GM12878 (cell line): Measurements from ENCODE around the gene CDK2. TPM values are rescaled to one million over a fixed set of nuclear protein-coding genes. Genes with fewer than 3 reads are reported as not detected.

Experiments
- ATAC-seq: fragments of 200-7000 bp; cut with Tn5 transposase; 3 replicates; pipeline ENCODE4 v1.9.1; 2020; ENCODE audit warnings: mild to moderate bottlenecking, moderate library complexity
- BruUV-seq: library from RNA; stranded (reverse); fragments of 400-500 nt; replicated peaks from 2 replicates; lab custom pipeline; 2021; lab: Mats Ljungman, UMichigan
- CTCF ChIA-PET: fragments of 300-600 bp; sonication (Branson Sonifier 250); formaldehyde crosslinking; extraction: SDS; loops from one replicate; lab custom pipeline; 2021; ENCODE audit warnings: inconsistent platforms; lab: Yijun Ruan, JAX
- POLR2A ChIA-PET: fragments of 350-600 bp; formaldehyde crosslinking; extraction: SDS; loops from one replicate; lab custom pipeline; 2021; ENCODE audit warnings: inconsistent platforms; lab: Charles Lee
- RAD21 ChIA-PET: fragments of 300-600 bp; sonication (Branson Sonifier 250); formaldehyde crosslinking; loops from one replicate; lab custom pipeline; 2023; ENCODE audit warnings: antibody characterized with exemption; ENCODE audit not compliant: unreplicated experiment; lab: Charles Lee
- SMC1A ChIA-PET: fragments of 300-600 bp; sonication (Branson Sonifier 250); formaldehyde crosslinking; loops from one replicate; lab custom pipeline; 2023; ENCODE audit not compliant: unreplicated experiment, uncharacterized antibody; lab: Charles Lee
- DNase-seq: peaks from one replicate; pipeline ENCODE4 v3.0.0-alpha.2; 2011; ENCODE audit warnings: low read depth, low spot score
- FAIRE-seq: peaks from 3 replicates; lab custom pipeline; 2011; peaks lifted over from hg19 to GRCh38; lab: Jason Lieb, UNC
- H2AFZ ChIP-seq: 2 replicates; pipeline ENCODE4 v1.6.0; 2011; ENCODE audit warnings: low read depth, low read length, control low read depth; ENCODE audit not compliant: control insufficient read depth
- H3K27ac ChIP-seq: 2 replicates; pipeline ENCODE4 v1.5.1; 2011; ENCODE audit warnings: control low read depth; ENCODE audit not compliant: control insufficient read depth, insufficient read depth
- H3K27me3 ChIP-seq, 2 experiments: replicated peaks in 1 of 2; 2 replicates each; pipeline versions ENCODE4 v1.6.0 to v1.6.1; 2011; ENCODE audit warnings: low read length in 1 of 2; ENCODE audit not compliant: control insufficient read depth in 2 of 2, insufficient read depth in 2 of 2
- H3K36me3 ChIP-seq, 2 experiments: 2 replicates each; pipeline ENCODE4 v1.5.1; 2011; ENCODE audit warnings: low read length in 1 of 2; ENCODE audit not compliant: control insufficient read depth in 2 of 2, insufficient read depth in 2 of 2
- H3K4me1 ChIP-seq: 2 replicates; pipeline ENCODE4 v1.6.1; 2011; ENCODE audit warnings: mild to moderate bottlenecking, low read length, moderate library complexity, mixed read lengths; ENCODE audit not compliant: control insufficient read depth, insufficient read depth
- H3K4me2 ChIP-seq: 2 replicates; pipeline ENCODE4 v1.6.0; 2011; ENCODE audit warnings: control low read depth; ENCODE audit not compliant: control insufficient read depth, insufficient read depth
- H3K4me3 ChIP-seq: fragments of 200-600 bp; sonication (generic); 2 replicates; pipeline ENCODE4 v1.5.1; 2016
- H3K79me2 ChIP-seq: 2 replicates; pipeline ENCODE4 v1.6.0; 2011; ENCODE audit warnings: low read length; ENCODE audit not compliant: control insufficient read depth, insufficient read depth
- H3K9ac ChIP-seq: 2 replicates; pipeline ENCODE4 v1.8.0; 2011; ENCODE audit warnings: low read length, control low read depth, mixed read lengths; ENCODE audit not compliant: control insufficient read depth, insufficient read depth
- H3K9me3 ChIP-seq: replicated peaks from 3 replicates; pipeline ENCODE4 v1.5.1; 2011; ENCODE audit warnings: mild to moderate bottlenecking, low read length; ENCODE audit not compliant: control insufficient read depth, insufficient read depth
- H4K20me1 ChIP-seq: 2 replicates; pipeline ENCODE4 v1.6.0; 2011; ENCODE audit not compliant: control insufficient read depth, insufficient read depth
- CBX5 ChIP-seq: sonication (generic); IDR thresholded peaks from 2 replicates; pipeline ENCODE4 v1.6.1; 2016; ENCODE audit warnings: low read depth, moderate library complexity, mild to moderate bottlenecking, inconsistent platforms
- HDGF ChIP-seq: fragments of 450-650 bp; IDR thresholded peaks from 2 replicates; pipeline ENCODE4 v1.6.1; 2016; ENCODE audit warnings: antibody characterized with exemption
- IKZF2 ChIP-seq, 2 experiments: fragments of 450-650 bp; IDR thresholded peaks; 2 replicates each; pipeline ENCODE4 v1.6.1; 2017; ENCODE audit warnings: mild to moderate bottlenecking in 2 of 2, moderate library complexity in 2 of 2
- MLLT1 ChIP-seq: fragments of 450-650 bp; IDR thresholded peaks from 2 replicates; pipeline ENCODE4 v1.6.1; 2016; ENCODE audit warnings: mild to moderate bottlenecking
- PKNOX1 ChIP-seq: fragments of 450-650 bp; IDR thresholded peaks from 2 replicates; pipeline ENCODE4 v1.6.1; 2016; ENCODE audit warnings: mild to moderate bottlenecking
- RB1 ChIP-seq: fragments of 450-650 bp; formaldehyde crosslinking; IDR thresholded peaks from 2 replicates; pipeline ENCODE4 v1.6.1; 2017; ENCODE audit warnings: mild to moderate bottlenecking, borderline replicate concordance
- SMAD5 ChIP-seq: IDR thresholded peaks from 2 replicates; pipeline ENCODE4 v1.6.1; 2016; ENCODE audit warnings: antibody characterized with exemption, low read depth
- SMARCA5 ChIP-seq: fragments of 450-650 bp; IDR thresholded peaks from 2 replicates; pipeline ENCODE4 v1.6.1; 2017; ENCODE audit warnings: mild to moderate bottlenecking
- SRF ChIP-seq, 2 experiments: IDR thresholded peaks; 2 replicates each; pipeline ENCODE4 v1.6.1; 2011; ENCODE audit warnings: low read depth in 2 of 2, low read length in 2 of 2, mild to moderate bottlenecking in 1 of 2, moderate library complexity in 1 of 2
- SUPT20H ChIP-seq: IDR thresholded peaks from 2 replicates; pipeline ENCODE4 v1.6.1; 2011; ENCODE audit warnings: low read depth, mild to moderate bottlenecking, low read length, moderate library complexity, borderline replicate concordance; ENCODE audit not compliant: control insufficient read depth
- TAF1 ChIP-seq: IDR thresholded peaks from 2 replicates; pipeline ENCODE4 v1.6.1; 2011; ENCODE audit warnings: mild to moderate bottlenecking, low read depth, low read length, borderline replicate concordance
- USF1 ChIP-seq: IDR thresholded peaks from 2 replicates; pipeline ENCODE4 v1.6.1; 2011; ENCODE audit warnings: borderline replicate concordance, low read depth, mild to moderate bottlenecking, moderate library complexity, mixed read lengths, low read length; ENCODE audit not compliant: insufficient read depth; ENCODE audit errors: extremely low read length
- ZBTB33 ChIP-seq: fragments of 450-650 bp; IDR thresholded peaks from 2 replicates; pipeline ENCODE4 v1.6.1; 2017; ENCODE audit warnings: mild to moderate bottlenecking
- ZBTB40 ChIP-seq: fragments of 450-650 bp; IDR thresholded peaks from 2 replicates; pipeline ENCODE4 v1.6.1; 2016; ENCODE audit warnings: mild to moderate bottlenecking, moderate library complexity, borderline replicate concordance
- ZNF622 ChIP-seq: fragments of 450-650 bp; IDR thresholded peaks from 2 replicates; pipeline ENCODE4 v1.6.1; 2017; ENCODE audit warnings: mild to moderate bottlenecking, inconsistent platforms
- WGBS: methylation state at CpG from one replicate; pipeline ENCODE4 v1.1.6; 2016; ENCODE audit warnings: low lambda C conversion rate; ENCODE audit not compliant: insufficient replicate concordance, insufficient coverage; ENCODE audit errors: missing lambda C conversion rate; 5-methylcytosine and 5-hydroxymethylcytosine counted together
- in situ Hi-C: fragments of 300-500 bp; cut with MboI; formaldehyde crosslinking; loops from 9 replicates; pipeline ENCODE4 v1.14.3; 2018; ENCODE audit warnings: mixed read lengths
- intact Hi-C: fragments of 100-400 bp; cut with micrococcal nuclease; formaldehyde crosslinking; loops from one replicate; pipeline ENCODE4 v1.14.2; 2022; ENCODE audit not compliant: unreplicated experiment
- polyA plus RNA-seq, 11 experiments: library from polyadenylated mRNA; depleted of rRNA in 4 of 11; unstranded in 6 of 11; stranded (reverse) in 5 of 11; fragments of >200 nt; fragmentation: Nextera tagmentation in 4 of 11; fragmentation: Illumina TruSeq in 1 of 11; extraction: Ambion mirVana in 4 of 11; extraction: Trizol in 1 of 11; gene quantifications; 1 replicate in 1 of 11; 2 replicates in 10 of 11; pipeline versions ENCODE4 v1.2.1 to v1.2.3, GENCODE V29; 2011 to 2016; ENCODE audit warnings: inconsistent platforms in 2 of 11, missing spikeins in 2 of 11, low read depth in 1 of 11
- total RNA-seq, 4 experiments: library from RNA; depleted of rRNA in 3 of 4; stranded (reverse); fragments of >200 nt in 3 of 4; fragmentation: Illumina TruSeq in 1 of 4; extraction: Trizol in 1 of 4; gene quantifications; 2 replicates each; pipeline versions ENCODE4 v1.2.1 to v1.2.3, GENCODE V29; 2013 to 2021

Gene CDK2
- total and polyA plus RNA-seq, 10 of the 15 experiments (the other 5 are each of a cell fraction or from before 2014, with no cell fraction given), result 13.1 to 138 (median 82.2) TPM

GRCh38 chr12:56018356-56018755 is 51.7 kb downstream of the CDK2 start:
- Histone ChIP-seq H4K20me1 (no peaks in the 10 kb centered on the region), H3K79me2 (no peaks in the 10 kb centered on the region), H3K36me3 (no peaks in the 10 kb centered on the region), H3K4me2 (no peak overlapping the region), H3K9me3 (no peaks in the 10 kb centered on the region), H3K27ac (no peak overlapping the region), H2AFZ (no peak overlapping the region), H3K9ac (no peak overlapping the region), H3K27me3 (no peaks in the 10 kb centered on the region), H3K4me3 (no peak overlapping the region), H3K4me1 (peaks cover 7% of the 10 kb centered on the region)
- BruUV-seq, result no TSS peak
- no peak for DNase-seq
- ChIA-PET SMC1A (no interaction called here), CTCF (interaction anchor here (0.5 to 1.7 kb wide), 5 partner anchors 10 to 1424 kb away, joined by 3 to 5 read pairs (median 3); partner anchors contain the start of gene SUOX), RAD21 (no interaction called here), POLR2A (no interaction called here)
- ATAC-seq, result no peak
- FAIRE-seq, result no peak
- intact Hi-C loops, result no loop called here
- in situ Hi-C loops, result no loop called here
- WGBS, result 100% methylated on average over 1 of the region's 1 CpG
- TF ChIP-seq PKNOX1 (no peak), ZNF622 (no peak), HDGF (no peak), SUPT20H (no peak), SMAD5 (no peak), ZBTB33 (no peak), SMARCA5 (no peak), SRF (IDR thresholded peaks at IDR 0.05; ENCODE audit: low read depth in 2 of 2, low read length in 2 of 2) (no peak), MLLT1 (no peak), USF1 (no peak), TAF1 (no peak), CBX5 (no peak), RB1 (no peak), ZBTB40 (no peak), IKZF2 (IDR thresholded peaks at IDR 0.05) (no peak)
